GM21717 (cell line): ENCODE results near the gene TTC17.
A peak's percentile ranks its signal among the peaks of the same experiment; 100 is the strongest.
"Not testable (repeated sequence)": the region's sequence is repeated elsewhere in the genome, so short reads cannot be mapped to it uniquely, and the experiment has no call there.

Experiments used
- ATAC-seq: cut with Tn5 transposase; IDR thresholded peaks from one replicate; pipeline ENCODE4 v1.9.1; 2021; ENCODE audit warnings: mild to moderate bottlenecking, moderate library complexity; ENCODE audit not compliant: unreplicated experiment

The TTC17 gene

DNA sequence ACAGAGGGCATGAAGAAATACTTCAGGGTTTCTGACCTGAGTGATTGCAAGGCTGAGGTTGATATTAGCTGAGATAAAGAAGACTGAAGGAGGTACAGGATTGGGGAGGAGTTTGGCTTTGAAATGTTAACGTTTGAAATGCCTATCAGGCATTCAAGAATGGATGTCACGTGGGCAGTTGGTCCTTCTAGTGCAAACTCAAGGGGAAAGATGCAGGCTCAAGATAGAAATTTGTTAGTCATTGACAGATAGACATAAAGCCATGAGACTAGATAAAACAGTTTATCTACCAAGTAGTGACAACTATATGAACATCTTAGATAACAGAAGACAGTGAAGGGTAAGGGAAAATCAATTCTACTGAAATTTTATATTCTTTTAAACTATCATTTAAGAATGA lies 23.1 kb downstream of the TTC17 start:
- ATAC-seq: no peak

DNA sequence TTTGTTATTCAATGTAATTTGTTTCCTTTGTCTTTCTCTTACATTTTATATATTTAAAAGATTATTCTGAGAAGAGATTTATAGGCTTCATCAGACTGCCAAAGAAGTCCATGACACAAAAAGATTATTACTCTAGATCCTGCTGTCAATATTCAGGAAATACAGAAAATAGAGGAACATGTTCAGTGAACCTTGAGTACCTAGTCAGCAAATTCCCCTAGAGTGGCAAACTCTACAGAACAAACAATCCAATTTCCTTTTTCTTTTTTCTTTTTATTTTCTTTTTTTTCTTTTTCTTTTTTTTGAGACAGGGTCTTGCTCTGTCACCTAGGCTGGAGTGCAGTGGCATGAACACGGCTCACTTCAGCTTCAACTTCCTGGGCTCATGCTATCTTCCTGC lies 23.9 kb downstream of the TTC17 start:
- ATAC-seq: no peak

DNA sequence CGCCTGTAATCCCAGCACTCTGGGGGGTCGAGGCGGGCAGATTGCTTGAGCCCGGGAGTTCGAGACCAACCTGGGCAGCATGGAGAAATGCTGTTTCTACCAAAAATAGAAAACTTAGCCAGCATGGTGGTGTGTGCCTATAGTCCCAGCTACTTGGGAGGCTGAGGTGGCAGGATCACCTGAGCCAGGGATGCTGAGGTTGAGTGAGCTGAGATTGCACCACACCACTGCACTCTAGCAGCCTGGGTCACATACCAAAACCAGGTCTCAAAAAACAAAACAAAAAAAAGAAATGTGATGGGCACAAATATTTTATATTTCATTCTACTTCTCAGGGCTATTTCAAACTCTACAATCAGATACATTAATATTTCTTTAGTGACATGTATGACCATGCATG lies 25.7 kb downstream of the TTC17 start:
- no peak for ATAC-seq

DNA sequence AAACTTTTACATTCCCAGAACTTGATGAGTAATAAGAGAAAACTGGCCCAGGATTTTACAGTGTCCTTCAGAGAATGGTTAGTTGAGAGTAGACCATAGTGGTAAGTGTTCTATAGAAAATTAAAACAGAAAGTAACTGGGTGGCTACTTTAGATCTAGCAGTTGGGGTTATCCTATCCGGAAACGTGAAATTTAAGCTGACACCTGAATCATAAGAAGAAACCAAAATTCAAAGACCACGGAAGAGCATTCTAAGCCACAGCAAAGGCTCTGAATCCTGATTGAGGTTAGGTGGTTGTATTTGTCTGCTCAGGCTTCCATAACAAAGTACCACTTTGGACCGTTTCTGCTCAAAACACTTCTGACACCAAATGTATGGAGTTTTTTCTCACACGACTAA lies 34.0 kb downstream of the TTC17 start:
- ATAC-seq: no peak

DNA sequence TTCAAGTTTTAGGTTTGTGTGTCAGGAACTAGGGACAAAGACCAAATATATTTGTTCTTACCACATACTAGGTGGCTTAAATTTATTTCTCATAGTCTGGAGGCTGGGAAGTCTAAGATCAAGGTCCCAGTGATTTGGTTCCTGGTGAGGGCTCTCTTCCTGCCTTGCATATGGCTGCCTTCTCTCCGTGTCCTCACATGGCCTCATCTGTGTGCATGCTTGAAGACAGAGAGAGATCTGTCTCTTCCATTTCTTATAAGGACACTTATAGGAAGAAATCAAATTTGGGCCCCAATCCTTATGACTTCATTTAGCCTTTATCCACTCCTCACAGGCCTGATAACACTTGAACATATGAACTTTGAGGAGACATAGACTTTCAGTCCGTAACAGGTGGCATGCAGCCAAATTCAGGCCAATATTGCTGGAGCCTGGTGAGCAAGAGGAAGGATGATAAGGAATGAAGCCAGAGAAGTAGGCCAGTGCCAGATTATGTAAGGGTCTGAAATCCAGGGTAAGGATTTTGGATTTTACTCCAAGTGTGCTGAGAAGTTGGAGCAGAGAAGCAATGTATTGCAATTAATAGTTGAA lies 35.1 kb downstream of the TTC17 start:
- ATAC-seq: no peak

DNA sequence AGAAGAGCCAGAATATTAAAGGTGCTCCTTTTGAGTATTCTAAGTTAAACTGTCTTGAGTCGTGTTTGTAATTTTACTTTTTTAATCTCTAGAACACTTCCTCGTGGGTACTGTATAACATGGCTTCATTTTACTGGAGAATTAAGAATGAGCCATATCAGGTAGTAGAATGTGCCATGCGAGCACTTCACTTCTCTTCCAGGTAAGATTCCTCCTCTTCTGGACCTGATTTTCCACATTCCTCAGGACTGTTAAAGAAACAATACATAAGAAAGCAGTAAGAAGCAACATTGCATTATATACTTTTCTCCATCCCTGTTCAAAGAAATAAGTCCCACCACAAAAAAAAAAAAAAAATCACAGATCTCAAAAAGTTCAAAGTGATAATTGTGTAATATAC lies 37.9 kb downstream of the TTC17 start:
- no peak for ATAC-seq

DNA sequence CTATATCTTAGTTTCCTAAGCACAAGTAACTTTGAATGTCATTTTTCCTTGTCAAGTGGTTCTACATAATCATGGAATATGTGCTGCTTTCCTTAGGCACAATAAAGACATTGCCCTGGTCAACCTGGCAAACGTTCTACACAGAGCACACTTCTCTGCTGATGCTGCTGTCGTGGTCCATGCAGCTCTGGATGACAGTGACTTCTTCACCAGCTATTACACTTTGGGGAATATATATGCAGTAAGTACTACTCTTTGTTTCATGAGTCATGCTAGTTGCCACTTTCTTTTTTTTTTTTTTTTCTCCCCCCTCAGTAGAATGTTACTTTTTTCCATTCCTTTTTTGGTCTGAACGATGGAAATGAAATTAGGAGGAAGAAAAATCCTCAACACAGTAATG lies 38.5 kb downstream of the TTC17 start:
- no peak for ATAC-seq

DNA sequence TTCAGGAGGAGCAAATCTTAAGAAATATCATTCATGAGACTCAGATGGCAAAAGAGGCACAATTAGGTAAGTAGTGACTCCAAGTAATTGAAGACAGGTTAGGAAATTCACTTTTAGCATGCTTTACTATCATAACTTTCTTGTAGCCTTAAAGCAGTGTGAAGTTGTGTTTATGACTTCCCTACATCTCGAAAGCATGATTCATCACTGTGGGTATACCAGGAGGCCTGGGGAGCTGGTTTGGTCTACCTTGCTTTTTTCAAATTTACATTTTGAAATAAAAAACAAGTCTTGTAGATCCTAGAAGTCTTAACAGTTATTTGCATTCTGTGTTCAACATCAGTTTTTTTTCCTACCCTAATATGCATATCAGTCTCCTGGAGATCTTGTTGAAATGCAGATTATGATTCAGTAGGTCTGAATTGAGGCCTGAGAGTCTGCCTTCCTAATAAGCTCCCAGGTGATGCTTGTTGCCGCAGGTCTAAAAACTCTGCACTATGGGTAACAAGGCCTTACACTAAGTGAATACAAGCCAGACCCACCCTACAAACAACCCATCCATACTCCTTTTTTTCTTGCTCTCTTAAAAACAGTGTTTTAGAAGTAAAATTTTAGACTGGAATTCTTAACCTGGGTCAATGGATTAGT lies 41.4 kb downstream of the TTC17 start:
- ATAC-seq: no peak

DNA sequence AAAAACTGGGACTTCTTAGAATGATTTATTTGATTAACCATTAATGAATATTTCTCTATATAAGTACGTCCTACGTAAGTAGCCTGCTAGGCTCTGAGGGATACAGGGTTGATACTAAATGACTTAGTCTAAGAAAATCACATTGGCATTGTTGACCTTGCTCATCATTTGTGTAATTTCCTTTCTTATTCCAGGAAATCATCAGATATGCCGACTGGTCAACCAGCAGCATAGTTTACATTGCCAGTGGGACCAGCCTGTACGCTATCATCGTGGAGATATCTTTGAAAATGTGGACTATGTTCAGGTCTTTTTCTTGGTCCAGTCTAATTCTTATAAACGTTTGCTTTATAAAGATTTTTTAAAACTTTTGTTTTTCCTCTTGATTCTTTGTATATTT lies 42.5 kb downstream of the TTC17 start:
- no peak for ATAC-seq

DNA sequence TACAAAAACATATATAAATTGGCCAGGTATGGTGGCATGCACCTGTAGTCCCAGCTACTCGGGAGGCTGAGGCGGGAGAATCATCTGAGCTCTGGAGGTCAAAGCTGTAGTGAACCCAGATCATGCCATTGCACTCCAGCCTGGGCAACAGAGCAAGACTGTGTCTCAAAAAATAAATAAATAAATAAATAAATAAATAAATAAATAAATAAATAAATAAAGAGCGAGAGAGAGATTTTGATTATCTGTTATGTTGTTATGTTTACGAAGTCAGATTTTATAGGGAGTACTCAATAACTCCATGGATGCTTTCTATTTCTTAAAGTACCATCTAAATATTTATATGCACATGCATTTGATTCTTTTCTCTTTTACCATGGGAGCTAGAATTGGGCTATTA lies 43.1 kb downstream of the TTC17 start:
- ATAC-seq: not testable (repeated sequence)

DNA sequence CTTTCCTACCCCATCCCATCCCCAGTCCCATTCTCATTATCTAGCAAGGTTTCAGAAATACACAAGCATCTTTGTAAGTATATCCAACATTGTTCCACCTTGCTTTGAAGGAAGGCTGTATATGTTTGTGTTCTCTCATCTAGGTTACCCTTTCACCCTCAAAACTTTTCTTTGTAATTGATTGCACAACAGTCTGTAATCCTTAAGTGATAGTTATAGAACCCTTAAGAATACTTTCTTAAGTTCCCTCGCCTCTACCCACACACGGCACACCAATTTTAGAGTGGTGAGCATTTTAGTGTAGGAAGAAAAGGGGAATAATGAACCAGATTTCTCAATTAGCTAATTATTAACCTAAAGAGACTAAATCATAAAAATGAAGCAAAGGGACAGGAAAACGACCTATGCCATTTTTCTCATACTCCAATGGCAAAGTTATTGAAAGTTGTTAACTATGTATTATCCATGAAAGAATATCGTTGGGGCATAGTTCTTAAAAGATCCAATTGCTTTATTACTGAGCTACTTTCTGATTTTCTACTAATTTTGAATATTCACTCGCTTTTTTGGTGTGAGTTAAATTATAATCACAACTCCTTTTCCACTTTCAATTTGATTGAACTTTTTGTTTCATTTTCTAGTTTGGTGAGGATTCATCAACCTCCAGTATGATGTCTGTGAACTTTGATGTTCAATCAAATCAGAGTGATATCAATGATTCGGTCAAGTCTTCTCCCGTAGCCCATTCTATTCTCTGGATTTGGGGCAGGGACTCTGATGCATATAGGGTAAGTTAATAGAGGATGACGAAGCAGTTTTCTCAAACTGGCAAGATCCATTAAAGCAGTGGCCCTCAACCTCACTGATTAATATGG lies 44.9 kb downstream of the TTC17 start:
- no peak for ATAC-seq

DNA sequence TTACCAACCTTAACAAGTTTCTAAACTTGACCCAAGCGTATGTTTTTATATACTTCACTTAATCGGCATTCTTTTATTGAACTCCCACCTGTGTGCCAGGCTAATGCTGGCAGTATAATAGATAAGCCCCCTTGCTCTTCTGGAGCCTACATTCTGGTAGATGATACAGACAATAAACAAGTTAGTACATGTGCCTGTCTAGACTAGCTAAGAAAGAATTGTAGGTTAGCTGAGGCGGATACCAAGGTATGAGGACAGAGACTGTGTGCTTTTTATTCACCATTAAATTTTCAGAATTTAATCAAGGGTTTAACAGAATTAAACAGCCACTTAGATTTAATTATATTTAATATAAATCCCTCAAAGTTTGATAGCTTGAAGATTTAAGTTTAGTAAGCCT lies 45.7 kb downstream of the TTC17 start:
- ATAC-seq: no peak

DNA sequence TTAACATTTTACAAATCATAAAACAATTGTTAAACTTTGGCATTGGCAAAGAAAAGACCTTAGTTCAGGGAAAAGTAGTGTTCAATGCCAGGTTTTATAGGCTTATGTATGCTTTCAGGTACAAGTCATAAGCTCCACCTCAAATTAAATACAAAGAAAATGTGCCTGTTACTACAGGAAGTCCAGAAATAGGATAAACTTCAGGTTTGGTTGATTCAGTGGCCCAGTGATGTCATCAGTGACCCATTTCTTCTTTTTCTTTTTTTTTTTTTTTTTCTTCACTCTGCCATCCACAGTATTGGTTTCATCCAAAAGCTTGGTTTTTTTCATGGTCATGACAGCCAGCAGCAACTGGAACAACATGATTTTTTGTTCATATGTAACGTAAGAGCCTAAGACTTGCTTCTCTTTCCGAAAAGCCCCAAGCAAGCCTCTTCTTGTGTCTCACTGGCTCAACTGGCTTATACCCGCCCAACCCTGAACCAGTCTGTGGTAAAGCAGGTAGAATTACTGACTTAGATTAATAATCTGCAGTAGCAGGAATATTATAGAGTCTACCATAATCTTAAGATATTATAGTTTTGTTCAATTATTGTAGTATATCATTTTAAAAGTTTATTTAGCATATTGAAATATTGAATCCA lies 46.2 kb downstream of the TTC17 start:
- no peak for ATAC-seq

DNA sequence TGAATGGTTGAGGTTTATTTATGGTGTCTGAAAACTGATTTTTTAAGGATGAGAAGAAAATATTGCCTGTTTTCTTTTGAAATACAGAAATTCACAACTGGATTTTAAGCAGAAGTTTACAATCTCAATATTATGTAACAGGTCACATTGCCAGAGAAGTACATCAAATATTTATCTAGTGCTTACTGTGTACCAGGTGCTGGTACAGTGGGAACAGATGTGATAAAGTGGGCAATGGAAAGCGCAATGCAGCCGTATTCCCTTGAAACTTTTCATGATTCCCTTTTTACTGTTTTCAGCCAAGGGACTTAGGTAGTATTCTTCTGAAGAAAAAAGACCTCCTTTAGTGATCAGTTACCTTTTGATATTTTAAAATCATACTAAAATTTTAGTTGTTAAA lies 49.6 kb downstream of the TTC17 start:
- no peak for ATAC-seq

DNA sequence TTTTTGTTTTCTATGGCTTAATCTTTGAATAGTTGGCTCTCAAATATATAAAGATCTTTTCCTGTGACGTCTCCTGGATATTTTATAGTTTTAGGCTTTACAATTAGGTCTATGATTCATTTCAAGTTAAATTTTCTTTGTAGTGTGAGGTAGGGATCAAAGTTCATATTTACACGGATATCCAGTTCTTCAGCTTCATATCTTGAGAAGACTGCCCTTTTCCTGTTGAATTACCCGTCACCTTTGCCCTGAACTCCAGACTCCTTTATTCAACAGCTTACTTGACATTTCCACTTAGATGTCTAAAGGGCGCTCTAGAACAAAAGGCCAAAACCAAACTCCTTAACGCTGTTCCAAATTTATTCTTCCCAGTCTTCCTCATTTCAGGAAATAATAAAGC lies 51.7 kb downstream of the TTC17 start:
- no peak for ATAC-seq

DNA sequence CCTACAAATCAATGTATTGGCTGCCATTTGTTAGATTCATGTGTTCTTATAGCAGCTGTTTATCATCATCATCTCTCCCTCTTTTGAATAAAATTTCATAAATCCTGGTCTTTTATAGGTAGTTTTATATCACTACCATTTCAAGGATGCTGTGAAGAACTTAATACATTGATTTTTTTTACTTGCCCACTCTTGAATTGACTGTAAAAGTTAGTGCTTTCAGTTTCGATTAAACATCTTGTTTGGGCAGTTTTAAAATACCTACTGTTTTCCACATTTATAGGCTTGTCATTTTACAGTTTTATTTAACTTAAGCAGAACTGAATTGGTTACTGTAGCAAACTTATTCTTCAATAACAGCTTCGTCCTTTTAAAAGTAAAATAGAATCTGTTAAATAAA lies 59.5 kb downstream of the TTC17 start:
- ATAC-seq: no peak

DNA sequence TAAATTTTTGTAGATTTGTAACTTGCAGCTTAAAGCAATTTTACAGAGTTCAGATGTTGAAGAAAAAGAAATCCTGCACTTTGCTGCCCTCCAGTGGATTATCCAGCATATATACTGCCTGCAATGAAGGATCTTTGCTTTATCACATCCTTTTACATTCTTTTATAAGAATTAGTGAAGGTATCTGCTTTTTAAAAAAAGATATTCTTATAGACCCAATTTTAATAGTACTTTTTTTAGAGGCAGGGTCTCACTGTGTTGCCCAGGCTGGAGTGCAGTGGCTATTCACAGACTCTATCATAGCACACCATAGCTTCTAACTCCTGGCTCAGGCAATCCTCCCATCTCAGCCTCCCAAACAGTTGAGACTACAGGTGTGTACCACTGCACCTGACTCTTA lies 60.7 kb downstream of the TTC17 start:
- peak; percentile 53 for ATAC-seq

DNA sequence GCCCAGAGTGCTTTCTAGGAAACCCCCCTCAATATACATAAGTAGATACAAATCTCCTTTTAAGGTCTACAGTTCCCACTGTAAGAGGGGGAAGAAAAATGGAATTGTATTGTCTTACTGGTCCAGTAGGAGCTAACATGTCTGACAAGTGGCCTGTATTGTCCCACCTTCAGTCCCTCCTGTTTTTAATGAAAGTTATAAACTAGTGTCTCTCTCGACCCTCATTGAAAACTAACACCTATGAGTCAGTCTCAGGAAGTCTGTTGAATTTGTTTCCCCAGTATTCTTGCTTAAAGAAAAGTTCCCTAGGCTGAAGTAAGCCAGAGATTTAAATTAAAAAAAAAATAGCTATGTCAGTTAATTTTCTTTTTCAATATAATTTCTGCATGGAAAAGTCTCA lies 69.3 kb downstream of the TTC17 start:
- no peak for ATAC-seq

DNA sequence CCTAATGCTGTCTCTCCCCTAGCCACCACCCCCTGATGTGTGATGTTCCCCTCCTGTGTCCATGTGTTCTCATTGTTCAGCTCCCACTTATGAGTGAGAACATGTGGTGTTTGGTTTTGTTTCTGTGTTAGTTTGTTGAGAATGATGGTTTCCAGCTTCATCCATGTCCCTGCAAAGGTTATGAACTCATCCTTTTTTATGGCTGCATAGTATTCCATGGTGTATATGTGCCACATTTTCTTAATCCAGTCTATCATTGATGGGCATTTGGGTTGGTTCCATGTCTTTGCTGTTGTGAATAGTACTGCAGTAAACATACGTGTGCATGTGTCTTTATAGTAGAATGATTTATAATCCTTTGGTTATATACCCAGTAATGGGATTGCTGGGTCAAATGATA lies 72.2 kb downstream of the TTC17 start:
- ATAC-seq: not testable (repeated sequence)

DNA sequence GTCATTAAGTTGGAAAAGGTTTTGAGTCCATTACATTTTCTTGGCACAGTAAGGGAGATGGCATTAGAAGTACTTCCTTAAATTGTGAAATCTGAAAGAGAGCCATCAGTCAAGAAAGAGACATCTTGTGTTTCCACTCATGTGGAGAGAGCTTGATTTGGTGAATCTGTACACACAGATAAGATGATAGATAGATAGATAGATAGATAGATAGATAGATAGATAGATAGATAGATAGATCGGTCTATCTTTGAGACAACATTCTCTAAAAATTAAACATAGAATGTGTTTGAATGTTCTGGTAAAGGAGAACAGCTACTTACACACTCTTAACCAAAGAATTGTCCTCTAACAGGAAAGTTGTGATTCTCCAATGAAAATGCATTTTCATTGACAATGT lies 76.2 kb downstream of the TTC17 start:
- no peak for ATAC-seq

DNA sequence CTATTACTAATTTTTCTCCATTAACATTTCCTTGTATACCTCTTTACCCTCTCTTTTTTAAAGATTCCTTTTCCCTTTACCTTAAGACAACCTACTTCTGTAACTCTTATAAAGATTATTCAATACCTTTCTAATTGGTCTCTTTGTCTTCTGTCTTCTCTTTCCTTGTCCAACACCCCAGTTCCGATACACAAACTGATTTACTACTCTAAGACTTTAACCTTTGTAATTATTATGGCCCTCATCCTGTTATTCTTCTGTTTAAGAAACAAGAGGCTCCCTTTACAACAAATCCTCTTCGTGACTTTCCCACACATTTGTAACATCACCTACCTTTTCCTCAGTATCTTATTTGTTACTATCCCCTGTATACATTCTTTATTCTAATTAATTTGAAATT lies 81.8 kb downstream of the TTC17 start:
- ATAC-seq: no peak

DNA sequence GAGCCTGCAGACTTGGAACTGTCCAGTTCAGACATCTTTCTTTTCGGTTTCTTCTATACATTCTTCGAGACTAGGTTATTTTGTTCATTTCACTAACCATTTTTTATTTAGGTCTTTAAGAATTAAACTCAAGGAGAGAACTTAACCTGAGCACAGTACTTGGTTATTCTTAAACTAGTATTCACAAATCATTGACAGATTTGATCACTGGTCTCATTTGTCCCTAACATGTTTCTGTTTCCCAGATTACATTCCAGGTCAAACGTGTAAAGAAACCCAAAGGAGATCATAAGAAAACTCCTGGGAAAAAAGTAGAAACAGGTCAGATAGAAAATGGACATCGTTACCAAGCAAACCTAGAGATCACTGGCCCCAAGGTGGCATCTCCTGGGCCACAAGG lies 85.1 kb downstream of the TTC17 start:
- ATAC-seq: no peak
